ENCODE results near the gene URM1. TPM values are rescaled to one million over a fixed set of nuclear protein-coding genes. Genes with fewer than 3 reads are reported as not detected.
"Not testable (repeated sequence)": the region's sequence is repeated elsewhere in the genome, so short reads cannot be mapped to it uniquely, and the experiment has no call there.

URM1 gene
- total and polyA plus RNA-seq, 2 donors (not counting 1 experiment from before 2014, with no cell fraction given): 28.6 to 35.3 TPM

- no peak for DNase-seq (ENCODE audit: low read depth in 2 of 2)
- no peaks in the 10 kb centered on the region for H4K20me1 ChIP-seq (ENCODE audit: control insufficient read depth, extremely low read depth, insufficient read depth, low read length)
- no peak overlapping the region for H3K27ac ChIP-seq (ENCODE audit: insufficient read depth, low read length)
- no peaks in the 10 kb centered on the region for H3K27me3 ChIP-seq (ENCODE audit: control insufficient read depth, insufficient read depth, low read length)
- no peak overlapping the region for H3K9ac ChIP-seq (ENCODE audit: insufficient read depth, low read length)
- no peaks in the 10 kb centered on the region for H3K9me3 ChIP-seq (ENCODE audit: control insufficient read depth, insufficient read depth, low read depth, low read length)
- H3K79me2 ChIP-seq (ENCODE audit: control insufficient read depth, insufficient read depth, low read length): no peaks in the 10 kb centered on the region
- H3K36me3 ChIP-seq (ENCODE audit: control insufficient read depth, insufficient read depth, low read length): peaks cover 1% of the 10 kb centered on the region
- no peak for TF ChIP-seq CTCF (conservative IDR thresholded peaks at IDR 0.05 in 1 of 2, IDR thresholded peaks at IDR 0.05 in 1 of 2; ENCODE audit: low read depth in 1 of 2, low read length in 2 of 2)
- no peak for TF ChIP-seq EZH2 (IDR thresholded peaks at IDR 0.05; ENCODE audit: low read length, missing control alignments)
- no peaks in the 10 kb centered on the region for H3K4me1 ChIP-seq (ENCODE audit: control insufficient read depth, extremely low read depth, insufficient read depth, low read length)
- no peak overlapping the region for H3K4me2 ChIP-seq (ENCODE audit: extremely low read depth, insufficient read depth, low read length)
- H2AFZ ChIP-seq (ENCODE audit: low read length): no peak overlapping the region
- H3K4me3 ChIP-seq (replicated peaks in 1 of 4; ENCODE audit: control extremely low read depth in 1 of 4, insufficient read depth in 1 of 4, low read depth in 3 of 4, low read length in 4 of 4): no peak overlapping the region
Observed at GRCh38 chr9:128335161-128335560, 36.0 kb upstream of the URM1 start.

GRCh38 chr9:128335914-128336313 is 35.3 kb upstream of the URM1 start:
- H3K4me2 ChIP-seq (ENCODE audit: extremely low read depth, insufficient read depth, low read length): no peak overlapping the region
- no peaks in the 10 kb centered on the region for H4K20me1 ChIP-seq (ENCODE audit: control insufficient read depth, extremely low read depth, insufficient read depth, low read length)
- no peak overlapping the region for H3K27ac ChIP-seq (ENCODE audit: insufficient read depth, low read length)
- H3K36me3 ChIP-seq (ENCODE audit: control insufficient read depth, insufficient read depth, low read length): peaks cover 1% of the 10 kb centered on the region
- no peak overlapping the region for H2AFZ ChIP-seq (ENCODE audit: low read length)
- no peaks in the 10 kb centered on the region for H3K27me3 ChIP-seq (ENCODE audit: control insufficient read depth, insufficient read depth, low read length)
- DNase-seq (ENCODE audit: low read depth in 2 of 2): no peak
- no peak overlapping the region for H3K9ac ChIP-seq (ENCODE audit: insufficient read depth, low read length)
- no peaks in the 10 kb centered on the region for H3K9me3 ChIP-seq (ENCODE audit: control insufficient read depth, insufficient read depth, low read depth, low read length)
- no peaks in the 10 kb centered on the region for H3K4me1 ChIP-seq (ENCODE audit: control insufficient read depth, extremely low read depth, insufficient read depth, low read length)
- no peak overlapping the region for H3K4me3 ChIP-seq (replicated peaks in 1 of 4; ENCODE audit: control extremely low read depth in 1 of 4, insufficient read depth in 1 of 4, low read depth in 3 of 4, low read length in 4 of 4)
- TF ChIP-seq EZH2 (IDR thresholded peaks at IDR 0.05; ENCODE audit: low read length, missing control alignments): no peak
- TF ChIP-seq CTCF (conservative IDR thresholded peaks at IDR 0.05 in 1 of 2, IDR thresholded peaks at IDR 0.05 in 1 of 2; ENCODE audit: low read depth in 1 of 2, low read length in 2 of 2): no peak
- H3K79me2 ChIP-seq (ENCODE audit: control insufficient read depth, insufficient read depth, low read length): no peaks in the 10 kb centered on the region

GRCh38 chr9:128337936-128338335 is 33.2 kb upstream of the URM1 start:
- no peak for TF ChIP-seq CTCF (conservative IDR thresholded peaks at IDR 0.05 in 1 of 2, IDR thresholded peaks at IDR 0.05 in 1 of 2; ENCODE audit: low read depth in 1 of 2, low read length in 2 of 2)
- TF ChIP-seq EZH2 (IDR thresholded peaks at IDR 0.05; ENCODE audit: low read length, missing control alignments): no peak
- Histone ChIP-seq H3K36me3 (ENCODE audit: control insufficient read depth, insufficient read depth, low read length) (no peaks in the 10 kb centered on the region), H3K27me3 (ENCODE audit: control insufficient read depth, insufficient read depth, low read length) (no peaks in the 10 kb centered on the region), H2AFZ (ENCODE audit: low read length) (no peak overlapping the region), H3K79me2 (ENCODE audit: control insufficient read depth, insufficient read depth, low read length) (no peaks in the 10 kb centered on the region), H3K4me2 (ENCODE audit: extremely low read depth, insufficient read depth, low read length) (no peak overlapping the region), H3K9me3 (ENCODE audit: control insufficient read depth, insufficient read depth, low read depth, low read length) (no peaks in the 10 kb centered on the region), H3K4me3 (replicated peaks in 1 of 4; ENCODE audit: control extremely low read depth in 1 of 4, insufficient read depth in 1 of 4, low read depth in 3 of 4, low read length in 4 of 4) (no peak overlapping the region), H3K4me1 (ENCODE audit: control insufficient read depth, extremely low read depth, insufficient read depth, low read length) (peaks cover 2% of the 10 kb centered on the region), H3K27ac (ENCODE audit: insufficient read depth, low read length) (no peak overlapping the region), H4K20me1 (ENCODE audit: control insufficient read depth, extremely low read depth, insufficient read depth, low read length) (no peaks in the 10 kb centered on the region), H3K9ac (ENCODE audit: insufficient read depth, low read length) (no peak overlapping the region)
- DNase-seq (ENCODE audit: low read depth in 2 of 2): no peak

GRCh38 chr9:128338852-128339614 is 32.1 kb upstream of the URM1 start:
- H3K27ac ChIP-seq (ENCODE audit: insufficient read depth, low read length); H3K4me1 ChIP-seq (ENCODE audit: control insufficient read depth, extremely low read depth, insufficient read depth, low read length); H4K20me1 ChIP-seq (ENCODE audit: control insufficient read depth, extremely low read depth, insufficient read depth, low read length); H3K36me3 ChIP-seq (ENCODE audit: control insufficient read depth, insufficient read depth, low read length); H3K4me3 ChIP-seq (replicated peaks in 1 of 4; ENCODE audit: control extremely low read depth in 1 of 4, insufficient read depth in 1 of 4, low read depth in 3 of 4, low read length in 4 of 4); H2AFZ ChIP-seq (ENCODE audit: low read length); H3K9ac ChIP-seq (ENCODE audit: insufficient read depth, low read length); H3K9me3 ChIP-seq (ENCODE audit: control insufficient read depth, insufficient read depth, low read depth, low read length); H3K27me3 ChIP-seq (ENCODE audit: control insufficient read depth, insufficient read depth, low read length); DNase-seq (ENCODE audit: low read depth in 2 of 2); H3K79me2 ChIP-seq (ENCODE audit: control insufficient read depth, insufficient read depth, low read length); H3K4me2 ChIP-seq (ENCODE audit: extremely low read depth, insufficient read depth, low read length): not testable (repeated sequence)

All from fibroblast of lung (primary cell).